Endothelial cell of umbilical vein (primary cell): ENCODE data around the gene CPXM2. TPM values are rescaled to one million over a fixed set of nuclear protein-coding genes. Genes with fewer than 3 reads are reported as not detected.

ENCODE experiments used
- BruUV-seq: library from RNA; stranded (reverse); fragments of 400-500 nt; replicated peaks from 2 replicates; lab custom pipeline; 2021; lab: Mats Ljungman, UMichigan
- CTCF ChIA-PET: fragments of 300-600, 350-600 bp; sonication (Branson Sonifier 250); formaldehyde crosslinking; loops from one replicate; lab custom pipeline; 2021; ENCODE audit warnings: antibody characterized with exemption, inconsistent platforms; lab: Charles Lee
- POLR2A ChIA-PET: fragments of 300-600, 350-600 bp; sonication (Branson Sonifier 250); formaldehyde crosslinking; loops from one replicate; lab custom pipeline; 2021; ENCODE audit warnings: antibody characterized with exemption, inconsistent platforms; lab: Charles Lee
- DNase-seq: peaks from one replicate; pipeline ENCODE4 v3.0.0-alpha.2; 2011; ENCODE audit warnings: low read depth, low spot score
- FAIRE-seq: peaks from 2 replicates; lab custom pipeline; 2011; peaks lifted over from hg19 to GRCh38; lab: Jason Lieb, UNC
- H2AFZ ChIP-seq: 2 replicates; pipeline ENCODE4 v1.6.0; 2012; ENCODE audit warnings: low read depth, low read length, control low read depth, inconsistent platforms
- H3K27ac ChIP-seq: 2 replicates; pipeline ENCODE4 v1.5.1; 2011; ENCODE audit warnings: low read depth, mild to moderate bottlenecking, control low read depth, low read length, moderate library complexity; ENCODE audit not compliant: insufficient read depth
- H3K27me3 ChIP-seq, 2 experiments: 2 replicates each; pipeline versions ENCODE4 v1.6.0 to v1.6.1; 2011; ENCODE audit warnings: low read length in 2 of 2, mixed read lengths in 1 of 2; ENCODE audit not compliant: control insufficient read depth in 2 of 2, insufficient read depth in 2 of 2
- H3K36me3 ChIP-seq, 2 experiments: 2 replicates in 1 of 2; 3 replicates in 1 of 2; pipeline ENCODE4 v1.5.1; 2011; ENCODE audit warnings: low read length in 2 of 2, mild to moderate bottlenecking in 1 of 2, moderate library complexity in 1 of 2; ENCODE audit not compliant: control insufficient read depth in 2 of 2, insufficient read depth in 2 of 2; ENCODE audit errors: extremely low read depth in 1 of 2
- H3K4me1 ChIP-seq: 3 replicates; pipeline ENCODE4 v1.5.1; 2011; ENCODE audit warnings: mild to moderate bottlenecking, low read length; ENCODE audit not compliant: control insufficient read depth, insufficient read depth; ENCODE audit errors: extremely low read depth
- H3K4me2 ChIP-seq: 2 replicates; pipeline ENCODE4 v1.6.1; 2011; ENCODE audit warnings: low read length, control low read depth, mixed read lengths; ENCODE audit not compliant: insufficient read depth
- H3K4me3 ChIP-seq, 3 experiments: fragments of 200-600 bp in 1 of 3; sonication (generic), shearing (Covaris generic) in 1 of 3; replicated peaks in 1 of 3; 2 replicates each; pipeline ENCODE4 v1.5.1; 2011 to 2016; ENCODE audit warnings: control low read depth in 3 of 3, low read length in 3 of 3, mild to moderate bottlenecking in 2 of 3, inconsistent platforms in 1 of 3, low read depth in 1 of 3, moderate library complexity in 1 of 3; ENCODE audit not compliant: insufficient read depth in 1 of 3
- H3K79me2 ChIP-seq: 2 replicates; pipeline ENCODE4 v1.6.0; 2012; ENCODE audit warnings: low read length, inconsistent platforms; ENCODE audit not compliant: control insufficient read depth, insufficient read depth
- H3K9ac ChIP-seq: replicated peaks from 2 replicates; pipeline ENCODE3; 2011; ENCODE audit warnings: low read length, control low read depth; ENCODE audit not compliant: insufficient read depth; ENCODE audit errors: extremely low read depth
- H3K9me1 ChIP-seq: replicated peaks from 3 replicates; pipeline ENCODE4 v1.6.0; 2011; ENCODE audit warnings: mild to moderate bottlenecking, low read length; ENCODE audit not compliant: control insufficient read depth, insufficient read depth; ENCODE audit errors: extremely low read depth
- H3K9me3 ChIP-seq: replicated peaks from 2 replicates; pipeline ENCODE4 v1.5.1; 2012; ENCODE audit warnings: low read length, inconsistent platforms; ENCODE audit not compliant: control insufficient read depth, insufficient read depth
- H4K20me1 ChIP-seq: replicated peaks from 2 replicates; pipeline ENCODE3; 2011; ENCODE audit warnings: mild to moderate bottlenecking, low read length; ENCODE audit not compliant: control insufficient read depth, insufficient read depth; ENCODE audit errors: extremely low read depth
- EZH2 ChIP-seq: IDR thresholded peaks from 2 replicates; pipeline ENCODE4 v1.6.1; 2012; ENCODE audit warnings: borderline replicate concordance, low read depth, mild to moderate bottlenecking, moderate library complexity, low read length, inconsistent platforms; ENCODE audit not compliant: severe bottlenecking
- FOS ChIP-seq: IDR thresholded peaks from 2 replicates; pipeline ENCODE4 v1.6.1; 2011; ENCODE audit warnings: mild to moderate bottlenecking, low read length, moderate library complexity, borderline replicate concordance; ENCODE audit not compliant: insufficient read depth
- GATA2 ChIP-seq: IDR thresholded peaks from 2 replicates; pipeline ENCODE4 v1.7.0; 2011; ENCODE audit warnings: low read depth, mild to moderate bottlenecking, moderate library complexity, mixed read lengths, low read length; ENCODE audit not compliant: insufficient read length, insufficient read depth
- JUN ChIP-seq: IDR thresholded peaks from 2 replicates; pipeline ENCODE4 v1.6.1; 2011; ENCODE audit warnings: borderline replicate concordance, low read depth; ENCODE audit not compliant: insufficient read length, insufficient read depth
- MYC ChIP-seq: IDR thresholded peaks from one replicate; pipeline ENCODE4 v1.6.1; 2011; ENCODE audit warnings: mild to moderate bottlenecking, low read depth, low read length
- POLR2AphosphoS5 ChIP-seq: IDR thresholded peaks from 2 replicates; pipeline ENCODE4 v1.6.1; 2012; ENCODE audit warnings: low read depth, mild to moderate bottlenecking, control low read depth, low read length, moderate library complexity; ENCODE audit not compliant: insufficient read depth
- dilution Hi-C: fragments of 300-500 bp; cut with MboI; formaldehyde crosslinking; loops from one replicate; pipeline ENCODE4 v1.15.0; 2019; ENCODE audit warnings: low sequenced_read_pairs; ENCODE audit not compliant: extremely low pct_ligation_motif_present
- intact Hi-C: fragments of 100-400 bp; cut with micrococcal nuclease; formaldehyde crosslinking; loops from one replicate; pipeline ENCODE4 v1.10.0; 2022
- polyA plus RNA-seq, 4 experiments: library from polyadenylated mRNA; depleted of rRNA in 3 of 4; stranded (reverse) in 3 of 4; unstranded in 1 of 4; fragments of >200 nt; gene quantifications; 2 replicates each; pipeline versions ENCODE4 v1.2.1 to v1.2.3, GENCODE V29; 2011 to 2012; ENCODE audit warnings: missing spikeins in 1 of 4
- total RNA-seq: library from RNA; stranded (reverse); gene quantifications from 2 replicates; pipeline ENCODE4 v1.2.3, GENCODE V29; 2021
- TF ChIP-seq, protein P1 (sequence below): IDR thresholded peaks from 2 replicates; pipeline ENCODE4 v1.6.1; 2011; ENCODE audit not compliant: insufficient read depth, insufficient read length
- TF ChIP-seq, protein P2 (sequence below), 2 donors: IDR thresholded peaks; 1 replicate in 1 of 2; 2 replicates in 1 of 2; pipeline ENCODE4 v1.5.1; 2011; ENCODE audit warnings: low read length in 2 of 2, mild to moderate bottlenecking in 2 of 2, moderate library complexity in 2 of 2, control low read depth in 1 of 2, inconsistent platforms in 1 of 2, low read depth in 1 of 2; ENCODE audit not compliant: insufficient read depth in 1 of 2; ENCODE audit errors: extremely low read depth in 1 of 2

The CPXM2 gene
- total and polyA plus RNA-seq, 2 donors (not counting 3 experiments of a cell fraction or from before 2014, with no cell fraction given): 1.8 to 2.7 TPM

DNA sequence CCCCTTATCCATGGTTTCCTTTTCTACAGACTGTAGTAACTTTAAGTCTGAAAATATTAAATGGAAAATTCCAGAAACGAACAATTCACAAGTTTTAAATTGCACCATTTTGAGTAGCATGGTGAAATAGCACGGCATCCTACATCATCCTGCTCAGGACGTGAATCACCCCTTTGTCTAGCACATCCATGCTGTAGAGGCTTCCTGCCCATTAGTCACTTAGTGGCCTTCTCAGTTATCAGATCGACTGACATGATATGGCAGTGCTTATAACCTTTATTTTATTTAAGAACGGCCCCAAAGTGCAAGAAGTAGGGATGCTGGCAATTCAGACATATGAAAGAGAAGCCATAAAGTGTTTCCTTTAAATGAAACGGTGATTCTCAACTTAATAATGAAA is 82.7 kb downstream of the CPXM2 start:
- Histone ChIP-seq H3K9me1 (no peaks in the 10 kb centered on the region), H4K20me1 (no peaks in the 10 kb centered on the region), H3K27me3 (no peaks in the 10 kb centered on the region), H3K9me3 (no peaks in the 10 kb centered on the region), H3K27ac (peak overlapping the region; percentile 89), H3K4me3 (no peak overlapping the region), H3K9ac (peak overlapping the region; percentile 75), H2AFZ (peak overlapping the region; percentile 6), H3K36me3 (no peaks in the 10 kb centered on the region), H3K4me2 (peak overlapping the region; percentile 72), H3K79me2 (no peaks in the 10 kb centered on the region), H3K4me1 (peaks cover 32% of the 10 kb centered on the region)
- TF ChIP-seq FOS: peak; percentile 96
- TF ChIP-seq, protein P1, sequence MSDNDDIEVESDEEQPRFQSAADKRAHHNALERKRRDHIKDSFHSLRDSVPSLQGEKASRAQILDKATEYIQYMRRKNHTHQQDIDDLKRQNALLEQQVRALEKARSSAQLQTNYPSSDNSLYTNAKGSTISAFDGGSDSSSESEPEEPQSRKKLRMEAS: no peak
- TF ChIP-seq GATA2: peak; percentile 98
- peak; percentile 39 for TF ChIP-seq MYC
- peak; percentile 98 for TF ChIP-seq JUN
- peak; percentile 81 for TF ChIP-seq POLR2AphosphoS5
- no peak for TF ChIP-seq EZH2
- TF ChIP-seq, protein P2, sequence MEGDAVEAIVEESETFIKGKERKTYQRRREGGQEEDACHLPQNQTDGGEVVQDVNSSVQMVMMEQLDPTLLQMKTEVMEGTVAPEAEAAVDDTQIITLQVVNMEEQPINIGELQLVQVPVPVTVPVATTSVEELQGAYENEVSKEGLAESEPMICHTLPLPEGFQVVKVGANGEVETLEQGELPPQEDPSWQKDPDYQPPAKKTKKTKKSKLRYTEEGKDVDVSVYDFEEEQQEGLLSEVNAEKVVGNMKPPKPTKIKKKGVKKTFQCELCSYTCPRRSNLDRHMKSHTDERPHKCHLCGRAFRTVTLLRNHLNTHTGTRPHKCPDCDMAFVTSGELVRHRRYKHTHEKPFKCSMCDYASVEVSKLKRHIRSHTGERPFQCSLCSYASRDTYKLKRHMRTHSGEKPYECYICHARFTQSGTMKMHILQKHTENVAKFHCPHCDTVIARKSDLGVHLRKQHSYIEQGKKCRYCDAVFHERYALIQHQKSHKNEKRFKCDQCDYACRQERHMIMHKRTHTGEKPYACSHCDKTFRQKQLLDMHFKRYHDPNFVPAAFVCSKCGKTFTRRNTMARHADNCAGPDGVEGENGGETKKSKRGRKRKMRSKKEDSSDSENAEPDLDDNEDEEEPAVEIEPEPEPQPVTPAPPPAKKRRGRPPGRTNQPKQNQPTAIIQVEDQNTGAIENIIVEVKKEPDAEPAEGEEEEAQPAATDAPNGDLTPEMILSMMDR (IDR thresholded peaks at IDR 0.05; ENCODE audit: extremely low read depth in 1 of 2, insufficient read depth in 1 of 2, low read depth in 1 of 2, low read length in 2 of 2): no peak
- intact Hi-C loops (loop anchor here (1.0 to 10.0 kb wide), 6 partner anchors 9 to 801 kb away; partner anchors contain the start of genes BUB3, IKZF5 and OAT), dilution Hi-C loops (no loop called here)
- no TSS peak for BruUV-seq
- ChIA-PET POLR2A (no interaction called here), CTCF (no interaction called here)
- FAIRE-seq (peak; percentile 91), DNase-seq (peak; percentile 92)
